ENCODE results near the gene LILRA6.

DNA sequence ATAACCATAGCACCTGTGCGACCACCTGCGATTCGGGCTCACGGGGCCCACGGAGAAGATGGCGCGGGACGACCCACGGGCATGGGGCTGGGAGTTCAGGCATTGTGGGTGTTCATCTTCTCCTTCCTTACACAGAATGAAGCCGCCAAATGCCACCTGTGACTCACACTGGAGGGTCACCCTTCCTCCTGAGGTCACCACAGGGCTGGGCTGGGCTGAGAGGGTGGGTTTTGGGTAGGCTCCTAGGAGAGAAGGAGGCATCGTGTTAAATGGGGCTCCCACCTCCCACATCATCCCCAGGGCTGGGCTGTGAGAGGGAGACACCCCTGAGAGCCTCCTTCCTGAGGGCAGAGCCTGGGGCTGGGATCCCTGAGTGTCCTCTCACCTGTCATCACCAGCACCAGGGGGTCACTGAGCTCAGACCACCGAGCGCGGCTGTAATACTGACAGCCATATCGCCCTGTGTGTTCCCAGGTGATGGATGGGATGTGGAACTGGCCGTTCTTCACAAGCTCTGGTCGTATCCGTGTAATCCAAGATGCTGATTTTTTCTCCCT, 36.9 kb upstream of the LILRA6 start:
- TF ChIP-seq, protein P1, sequence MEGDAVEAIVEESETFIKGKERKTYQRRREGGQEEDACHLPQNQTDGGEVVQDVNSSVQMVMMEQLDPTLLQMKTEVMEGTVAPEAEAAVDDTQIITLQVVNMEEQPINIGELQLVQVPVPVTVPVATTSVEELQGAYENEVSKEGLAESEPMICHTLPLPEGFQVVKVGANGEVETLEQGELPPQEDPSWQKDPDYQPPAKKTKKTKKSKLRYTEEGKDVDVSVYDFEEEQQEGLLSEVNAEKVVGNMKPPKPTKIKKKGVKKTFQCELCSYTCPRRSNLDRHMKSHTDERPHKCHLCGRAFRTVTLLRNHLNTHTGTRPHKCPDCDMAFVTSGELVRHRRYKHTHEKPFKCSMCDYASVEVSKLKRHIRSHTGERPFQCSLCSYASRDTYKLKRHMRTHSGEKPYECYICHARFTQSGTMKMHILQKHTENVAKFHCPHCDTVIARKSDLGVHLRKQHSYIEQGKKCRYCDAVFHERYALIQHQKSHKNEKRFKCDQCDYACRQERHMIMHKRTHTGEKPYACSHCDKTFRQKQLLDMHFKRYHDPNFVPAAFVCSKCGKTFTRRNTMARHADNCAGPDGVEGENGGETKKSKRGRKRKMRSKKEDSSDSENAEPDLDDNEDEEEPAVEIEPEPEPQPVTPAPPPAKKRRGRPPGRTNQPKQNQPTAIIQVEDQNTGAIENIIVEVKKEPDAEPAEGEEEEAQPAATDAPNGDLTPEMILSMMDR (IDR thresholded peaks at IDR 0.05) = no peak
- TF ChIP-seq POLR2A (IDR thresholded peaks at IDR 0.05) = no peak

All from body of pancreas (tissue), 4 donors.